ENCODE data around the gene PAIP1.
"Not testable (repeated sequence)": the region's sequence is repeated elsewhere in the genome, so short reads cannot be mapped to it uniquely, and the experiment has no call there.

PAIP1 gene

DNA sequence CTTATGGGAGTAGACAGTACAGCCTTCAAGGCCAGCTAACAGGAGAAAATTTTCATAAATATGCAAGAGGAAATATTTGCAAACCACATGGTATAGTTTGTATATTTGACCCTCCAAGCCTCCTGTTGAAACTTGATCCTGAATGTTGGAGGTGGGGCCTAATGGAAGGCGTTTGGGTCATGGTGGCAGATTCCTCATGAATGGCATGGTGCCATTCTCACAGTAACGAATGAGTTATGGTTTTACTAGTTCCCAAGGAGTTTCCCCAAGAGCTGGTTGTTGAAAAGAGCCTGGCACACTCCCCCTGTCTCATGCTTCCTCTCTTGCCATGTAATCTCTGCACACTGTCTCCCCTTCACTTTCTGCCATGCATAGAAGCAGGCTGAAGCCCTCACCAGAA is 3.3 kb upstream of the PAIP1 start:
- DNase-seq: no peak
- TF ChIP-seq GATA1 (IDR thresholded peaks at IDR 0.05; ENCODE audit: low read depth, low read length) (no peak), POLR2A (IDR thresholded peaks at IDR 0.05; ENCODE audit: low read length) (no peak)

DNA sequence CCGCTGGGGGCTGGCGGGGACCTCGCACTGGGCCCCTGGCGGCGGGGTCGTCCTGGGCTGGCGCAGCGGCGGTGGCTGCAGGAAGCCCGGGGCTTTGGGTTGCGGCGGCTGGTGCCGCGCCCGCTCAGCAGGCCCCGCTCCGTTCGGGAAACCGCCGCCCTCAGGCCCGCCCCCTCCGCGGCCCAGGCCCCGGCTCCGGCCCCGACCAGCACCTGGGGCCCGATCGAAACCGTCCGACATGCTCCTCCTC is 345 bp downstream of the PAIP1 start:
- DNase-seq: not testable (repeated sequence)

DNA sequence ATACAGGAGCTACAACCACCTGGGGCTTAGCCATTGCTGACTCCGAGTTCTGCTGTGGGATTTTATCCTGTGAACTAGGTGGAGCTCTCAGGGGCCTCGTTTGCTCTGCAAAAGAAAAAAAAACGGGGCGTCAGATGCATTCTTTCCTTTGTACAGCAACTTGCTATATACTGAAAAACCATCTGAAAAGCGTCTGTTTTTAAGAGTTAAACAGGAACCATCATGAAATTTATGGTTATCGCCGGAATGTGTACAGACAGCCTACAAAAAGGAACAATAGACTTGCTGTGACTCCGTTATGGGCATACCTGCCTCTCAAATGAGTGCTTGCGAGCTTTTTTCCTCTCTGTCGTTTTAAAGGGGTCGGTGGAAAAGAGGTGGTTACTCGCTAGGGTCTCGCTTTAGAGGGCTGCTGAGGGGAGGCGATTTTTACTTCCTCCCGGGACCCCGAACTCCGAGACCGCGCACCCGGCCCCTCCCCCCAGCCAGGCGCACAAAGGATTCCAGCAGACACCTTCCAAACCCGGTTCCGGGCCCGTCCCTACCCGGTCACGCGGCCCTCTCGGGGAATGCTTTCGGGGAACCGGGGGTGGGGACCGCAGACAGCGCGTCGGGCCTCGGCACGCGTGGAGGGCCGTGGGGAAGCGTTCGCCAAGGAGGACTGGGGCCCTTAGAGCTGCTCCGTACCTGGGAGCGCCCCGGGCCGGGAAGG is 826 bp downstream of the PAIP1 start:
- no peak for TF ChIP-seq GATA1 (IDR thresholded peaks at IDR 0.05; ENCODE audit: low read depth, low read length)
- TF ChIP-seq POLR2A (IDR thresholded peaks at IDR 0.05; ENCODE audit: low read length): no peak

DNA sequence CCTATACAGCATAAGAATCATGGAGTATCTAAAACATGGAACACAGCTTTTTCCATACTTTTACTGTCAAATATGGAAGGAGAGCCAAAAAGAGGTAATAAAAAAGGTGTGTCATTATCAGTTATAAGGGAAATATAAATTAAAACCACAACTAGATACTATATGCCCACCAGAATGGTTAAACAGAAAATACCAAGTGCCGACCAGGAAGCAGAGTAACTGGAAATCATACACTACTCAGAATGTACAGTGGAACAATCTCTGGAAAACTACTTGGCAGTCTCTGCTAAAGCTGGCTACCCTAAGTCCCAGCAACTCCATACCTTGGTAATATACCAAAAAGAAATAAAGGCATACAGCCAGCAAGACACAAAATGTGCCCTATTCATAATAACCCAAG is 2.4 kb downstream of the PAIP1 start:
- no peak for TF ChIP-seq GATA1 (IDR thresholded peaks at IDR 0.05; ENCODE audit: low read depth, low read length)
- TF ChIP-seq POLR2A (IDR thresholded peaks at IDR 0.05; ENCODE audit: low read length): no peak
- no peak for DNase-seq

More for the DNA sequence above, 826 bp downstream of the PAIP1 start:
- DNase-seq: peak; percentile 71 to 76

DNA sequence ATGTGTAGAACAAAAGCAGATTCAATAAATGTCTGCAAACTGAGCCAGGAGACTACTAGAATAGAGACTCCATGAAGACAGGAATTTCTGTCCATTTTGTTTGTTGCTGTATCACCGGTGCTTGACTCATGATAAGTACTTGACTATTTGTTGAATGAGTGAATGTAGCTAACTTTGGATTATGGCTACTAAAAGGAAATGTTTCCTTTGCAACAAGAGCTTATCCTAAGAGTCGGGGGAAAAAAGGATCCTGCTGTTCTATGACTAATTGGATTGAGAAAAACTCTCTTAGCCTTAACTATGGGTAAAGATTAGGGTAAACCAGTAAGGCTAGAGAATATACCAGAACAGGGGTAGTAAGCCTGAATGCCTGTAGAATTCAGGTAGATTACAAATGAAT is 3.5 kb downstream of the PAIP1 start:
- DNase-seq: no peak
- TF ChIP-seq GATA1 (IDR thresholded peaks at IDR 0.05; ENCODE audit: low read depth, low read length): no peak
- TF ChIP-seq POLR2A (IDR thresholded peaks at IDR 0.05; ENCODE audit: low read length): no peak

DNA sequence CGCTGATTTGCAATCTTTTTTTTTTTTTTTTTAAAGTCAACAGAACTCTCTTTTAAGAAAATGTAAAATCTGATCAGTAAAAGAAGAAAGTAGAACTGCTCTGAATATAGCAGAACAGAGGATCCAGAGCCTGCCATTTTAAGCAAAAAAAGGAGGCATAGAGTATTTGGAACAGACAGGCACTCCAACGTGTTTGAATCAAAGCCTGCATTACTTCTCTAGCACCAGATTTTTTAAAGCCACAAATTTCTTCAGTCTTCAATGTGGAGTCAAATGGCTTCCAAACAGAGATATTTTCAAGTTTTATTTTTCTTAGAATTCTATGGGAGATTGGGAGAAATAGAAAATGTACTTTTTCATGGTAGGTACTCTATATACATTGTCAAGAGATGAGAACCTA is 5.1 kb downstream of the PAIP1 start:
- no peak for DNase-seq
- no peak for TF ChIP-seq GATA1 (IDR thresholded peaks at IDR 0.05; ENCODE audit: low read depth, low read length)
- no peak for TF ChIP-seq POLR2A (IDR thresholded peaks at IDR 0.05; ENCODE audit: low read length)

DNA sequence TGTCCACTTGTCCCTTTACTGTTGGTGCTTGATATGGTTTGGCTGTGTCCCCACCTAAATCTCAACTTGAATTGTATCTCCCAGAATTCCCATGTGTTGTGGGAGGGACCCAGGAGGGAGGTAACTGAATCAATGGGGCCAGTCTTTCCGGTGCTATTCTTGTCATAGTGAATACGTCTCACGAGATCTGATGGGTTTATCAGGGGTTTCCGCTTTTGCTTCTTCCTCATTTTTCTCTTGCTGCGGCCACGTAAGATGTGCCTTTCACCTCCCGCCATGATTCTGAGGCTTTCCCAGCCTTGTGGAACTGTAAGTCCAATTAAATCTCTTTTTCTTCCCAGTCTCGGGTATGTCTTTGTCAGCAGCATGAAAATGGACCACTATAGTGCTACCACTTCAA is 7.6 kb downstream of the PAIP1 start:
- DNase-seq: not testable (repeated sequence)

DNA sequence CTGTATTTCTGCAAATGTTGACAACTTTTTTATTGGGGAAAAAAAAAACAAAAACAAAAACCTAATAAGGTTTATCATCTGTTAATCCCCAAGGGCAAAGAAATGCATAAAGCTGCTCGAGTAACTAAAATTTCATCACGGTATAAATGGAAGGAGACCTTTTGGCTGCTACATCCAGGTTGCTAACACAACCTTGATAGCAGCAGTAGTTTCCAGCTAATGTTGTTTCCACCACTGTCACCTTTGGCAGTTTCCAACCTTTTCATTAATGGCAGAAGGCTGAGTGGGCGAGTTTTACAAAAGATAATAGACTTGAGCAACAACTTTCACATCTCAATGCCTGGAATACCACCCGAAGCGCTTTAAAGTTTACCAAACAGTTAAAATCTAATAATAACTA is 8.5 kb downstream of the PAIP1 start:
- TF ChIP-seq GATA1 (IDR thresholded peaks at IDR 0.05; ENCODE audit: low read depth, low read length) (no peak), POLR2A (IDR thresholded peaks at IDR 0.05; ENCODE audit: low read length) (no peak)
- DNase-seq: no peak

DNA sequence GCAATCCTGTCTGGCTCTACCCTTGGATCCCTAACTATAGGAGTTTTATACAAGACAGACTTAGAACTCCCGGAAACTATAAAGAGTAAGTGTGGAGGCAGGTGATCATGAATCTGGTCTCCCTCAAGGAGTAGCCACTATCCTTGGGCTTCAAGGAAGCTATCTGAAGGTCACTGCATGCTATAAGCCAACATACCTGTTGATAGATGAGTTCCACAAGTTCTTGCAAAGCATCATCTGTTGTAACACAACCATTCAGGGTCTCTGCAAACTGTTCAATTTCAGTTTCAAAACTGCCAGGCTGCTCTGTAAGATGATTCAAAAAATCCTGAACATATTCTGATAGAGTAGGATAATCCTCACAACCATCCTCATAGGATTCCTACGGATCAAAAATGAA is 9.3 kb downstream of the PAIP1 start:
- no peak for DNase-seq
- TF ChIP-seq POLR2A (IDR thresholded peaks at IDR 0.05; ENCODE audit: low read length): no peak
- TF ChIP-seq GATA1 (IDR thresholded peaks at IDR 0.05; ENCODE audit: low read depth, low read length): no peak

DNA sequence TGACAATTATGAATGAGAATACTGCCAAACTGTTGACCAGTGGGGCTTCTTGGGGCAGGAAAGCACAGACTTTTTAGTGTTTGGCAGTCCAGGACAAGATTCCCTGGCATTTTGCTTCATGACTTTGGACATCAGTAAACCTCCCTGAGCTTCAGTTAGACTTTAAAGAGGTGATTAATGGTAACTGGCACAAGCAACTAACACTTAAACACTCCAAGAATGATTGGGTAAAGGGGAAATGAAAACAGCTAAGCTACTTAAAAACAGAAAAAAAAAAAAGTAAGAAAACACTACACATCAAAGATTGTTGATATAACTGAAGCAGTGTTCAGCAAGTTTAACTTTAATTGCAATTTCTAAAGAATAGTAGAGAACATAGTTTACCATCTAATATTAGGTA is 13.4 kb downstream of the PAIP1 start:
- TF ChIP-seq POLR2A (IDR thresholded peaks at IDR 0.05; ENCODE audit: low read length): no peak
- no peak for TF ChIP-seq GATA1 (IDR thresholded peaks at IDR 0.05; ENCODE audit: low read depth, low read length)
- no peak for DNase-seq

DNA sequence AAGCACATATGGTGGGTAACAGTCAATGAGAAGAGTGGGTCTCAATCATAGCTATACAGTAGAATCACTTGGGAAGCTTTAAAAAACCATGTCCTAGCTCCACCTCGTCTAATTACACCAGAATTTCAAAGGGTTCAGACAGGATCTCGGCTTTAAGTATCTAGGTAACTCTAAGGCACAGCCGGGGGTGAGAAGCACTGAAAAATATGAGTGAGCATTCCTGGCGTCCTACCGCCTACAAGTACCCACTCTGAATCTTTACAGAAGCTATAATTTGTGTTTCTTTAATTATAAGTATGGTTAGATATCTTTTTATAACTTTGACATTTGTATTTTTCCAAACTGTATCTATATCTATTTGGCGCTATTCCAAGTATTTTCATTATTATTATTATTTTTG is 16.1 kb downstream of the PAIP1 start:
- DNase-seq: no peak
- TF ChIP-seq GATA1 (IDR thresholded peaks at IDR 0.05; ENCODE audit: low read depth, low read length) (no peak), POLR2A (IDR thresholded peaks at IDR 0.05; ENCODE audit: low read length) (no peak)

DNA sequence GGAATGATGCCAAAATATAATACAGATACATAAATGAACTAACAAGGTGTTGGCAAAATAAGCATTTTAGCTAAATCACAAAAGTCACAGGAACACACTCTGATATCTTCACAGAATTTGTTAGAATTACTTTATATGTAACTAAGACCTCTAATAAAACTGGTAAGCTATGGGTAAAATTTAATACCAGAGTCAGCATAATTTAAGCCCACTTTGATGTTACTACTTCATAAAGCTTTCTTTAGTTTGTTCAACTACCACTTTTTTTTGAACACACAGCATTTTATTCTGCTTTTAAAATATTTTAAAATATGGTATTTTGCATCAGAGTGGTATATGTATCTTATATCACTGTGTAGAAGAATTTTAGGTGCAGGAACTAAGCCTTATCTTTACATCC is 19.9 kb downstream of the PAIP1 start:
- DNase-seq: no peak
- TF ChIP-seq GATA1 (IDR thresholded peaks at IDR 0.05; ENCODE audit: low read depth, low read length) (no peak), POLR2A (IDR thresholded peaks at IDR 0.05; ENCODE audit: low read length) (no peak)

DNA sequence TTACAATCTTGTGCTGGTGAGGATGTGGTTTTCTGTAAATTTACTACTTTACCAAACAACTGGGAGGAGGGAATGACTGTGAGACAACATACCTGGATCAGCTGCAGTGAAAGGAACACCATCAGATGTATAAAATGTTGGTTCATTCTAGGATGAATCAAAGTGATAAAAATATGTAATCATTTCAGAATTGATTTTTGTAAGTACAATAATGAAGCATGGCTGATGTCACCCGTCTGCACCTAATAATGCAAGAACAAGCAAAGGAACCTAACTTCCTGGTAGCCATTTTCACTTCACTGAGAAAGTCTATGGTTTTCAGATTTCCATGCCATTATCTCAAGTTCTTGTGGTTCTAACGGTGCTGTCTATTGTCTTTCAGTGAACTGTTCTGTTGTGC is 23.2 kb downstream of the PAIP1 start:
- DNase-seq: no peak
- TF ChIP-seq GATA1 (IDR thresholded peaks at IDR 0.05; ENCODE audit: low read depth, low read length) (no peak), POLR2A (IDR thresholded peaks at IDR 0.05; ENCODE audit: low read length) (no peak)

DNA sequence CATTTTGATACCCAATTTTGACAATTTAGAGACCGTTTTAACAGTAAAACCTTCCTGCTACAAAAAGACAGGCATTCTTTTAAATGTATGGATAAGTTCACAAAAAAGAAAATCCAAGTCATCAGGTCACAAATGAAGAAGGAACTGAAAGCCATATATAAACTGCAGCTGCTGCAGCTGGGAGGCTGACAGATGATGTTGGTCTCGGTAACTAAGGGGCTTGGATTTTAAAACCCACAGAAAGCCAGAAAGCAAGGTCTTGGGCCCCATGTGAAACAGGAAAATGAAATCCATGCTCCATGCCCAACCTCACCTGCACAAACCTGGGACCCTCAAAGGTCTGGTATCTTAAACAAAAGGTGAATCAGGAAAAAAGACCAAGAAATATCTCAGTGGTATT is 26.2 kb downstream of the PAIP1 start:
- DNase-seq: no peak
- TF ChIP-seq GATA1 (IDR thresholded peaks at IDR 0.05; ENCODE audit: low read depth, low read length) (no peak), POLR2A (IDR thresholded peaks at IDR 0.05; ENCODE audit: low read length) (no peak)

DNA sequence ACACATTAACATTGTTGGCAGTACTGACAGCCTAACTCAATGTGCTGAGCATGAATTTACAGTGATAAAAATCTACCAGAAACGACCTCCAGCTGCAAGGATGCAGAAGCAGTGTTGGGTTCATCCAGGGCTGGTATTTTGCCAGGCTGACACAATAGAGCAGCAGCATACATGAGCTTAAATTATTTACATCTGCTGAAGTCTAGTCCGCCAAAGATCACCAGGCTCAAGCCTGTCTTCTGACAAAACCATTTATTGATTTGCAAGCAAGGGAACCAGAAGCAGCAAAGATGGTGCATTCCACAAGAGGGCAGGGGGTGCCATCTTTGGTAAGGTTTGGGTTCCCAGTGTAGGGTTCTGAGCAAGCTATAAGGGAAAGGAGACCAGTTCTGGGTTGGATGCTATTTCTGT is 33.2 kb downstream of the PAIP1 start:
- no peak for TF ChIP-seq POLR2A (IDR thresholded peaks at IDR 0.05; ENCODE audit: low read length)
- TF ChIP-seq GATA1 (IDR thresholded peaks at IDR 0.05; ENCODE audit: low read depth, low read length): no peak
- DNase-seq: peak in 1 of 2 experiments; percentile 5

DNA sequence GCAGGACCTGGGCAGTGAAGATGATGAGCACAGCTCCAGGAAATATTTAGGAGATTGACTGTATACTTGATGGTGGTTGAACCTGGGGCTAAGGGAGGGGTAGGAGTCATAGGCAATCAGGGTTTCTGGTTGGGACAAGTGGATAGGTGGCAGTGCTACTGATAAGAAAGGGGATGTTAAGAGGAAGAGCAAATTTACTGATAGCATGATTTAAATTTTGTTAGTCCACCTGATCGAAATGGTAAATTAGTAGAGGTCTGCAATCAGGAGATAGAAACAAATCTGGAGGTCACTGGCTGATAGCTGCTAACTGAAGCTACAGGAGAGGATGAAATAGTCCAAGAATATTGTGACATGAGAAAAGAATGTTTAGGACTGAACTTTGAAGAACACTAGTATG is 36.3 kb downstream of the PAIP1 start:
- TF ChIP-seq POLR2A (IDR thresholded peaks at IDR 0.05; ENCODE audit: low read length): no peak
- no peak for TF ChIP-seq GATA1 (IDR thresholded peaks at IDR 0.05; ENCODE audit: low read depth, low read length)
- no peak for DNase-seq
